NCI-H146 treated with DMSO at 0.1 percent for 48 hours (cell line): ENCODE results near the gene MOCS2.
"Not testable (repeated sequence)": the region's sequence is repeated elsewhere in the genome, so short reads cannot be mapped to it uniquely, and the experiment has no call there.

Experiments
- DNase-seq: peaks from one replicate; lab custom pipeline; 2025; ENCODE audit not compliant: unreplicated experiment; lab: John Stamatoyannopoulos, UW

Gene MOCS2

GRCh38 chr5:53109443-53110127 is at the start of gene MOCS2:
TSS of gene MOCS2 (minus strand) at chr5:53109757. CDS start at chr5:53107174, 2,583 bp downstream.
- DNase-seq = peak; percentile 81

DNA sequence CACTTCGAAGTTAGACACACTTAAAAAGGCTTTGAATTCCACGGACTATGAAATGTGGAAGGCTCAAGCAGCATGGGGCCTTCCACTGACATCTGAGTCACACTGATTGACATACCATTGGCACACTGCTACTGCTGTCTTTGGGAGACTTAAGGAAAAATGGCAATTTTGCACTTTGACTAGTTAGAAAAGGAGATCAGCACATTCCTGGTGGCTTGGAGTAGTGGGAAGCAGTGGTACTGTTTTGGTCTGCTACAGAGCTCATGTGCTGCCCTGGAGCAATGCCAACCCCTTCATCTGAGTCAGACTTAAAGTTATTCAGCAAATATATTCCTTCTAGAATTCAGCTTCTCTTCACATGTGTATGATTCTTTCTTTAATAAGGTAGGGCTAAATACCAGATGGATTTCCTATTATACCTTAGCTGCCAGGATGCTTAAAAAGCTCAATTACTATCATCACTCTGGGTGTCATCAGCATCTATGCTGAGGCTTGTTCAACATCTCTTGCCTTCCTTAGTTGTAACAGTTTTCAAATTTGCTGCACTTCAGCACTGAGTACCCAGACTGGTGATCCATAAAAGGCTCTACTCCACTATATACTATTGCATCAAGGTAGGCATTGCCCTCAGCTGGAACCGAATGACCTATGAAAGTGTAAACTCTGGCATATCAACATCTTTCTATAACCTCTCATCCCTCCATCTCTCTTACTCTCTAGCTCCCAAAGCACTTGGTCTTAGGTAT is 42.3 kb upstream of the MOCS2 start:
- DNase-seq = no peak

DNA sequence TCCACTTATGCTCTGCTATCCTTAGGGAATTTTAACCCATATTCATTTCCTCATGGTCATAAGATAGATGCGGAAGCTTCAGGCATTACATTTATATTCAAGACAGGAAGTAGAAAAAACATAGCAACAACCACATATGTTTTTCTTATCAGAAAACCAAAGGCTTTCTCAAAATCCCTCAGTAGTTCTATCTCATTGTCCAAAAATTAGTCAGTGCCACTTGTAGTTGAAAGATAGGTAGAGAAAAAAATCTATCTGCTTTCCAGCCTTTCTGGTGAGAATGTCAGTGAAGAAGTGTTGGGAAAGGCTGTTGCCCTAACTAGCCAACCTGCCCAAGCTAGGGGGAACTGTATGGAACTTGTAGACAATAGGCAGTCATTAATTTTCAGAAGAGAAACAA is 23.5 kb upstream of the MOCS2 start:
- no peak for DNase-seq

DNA sequence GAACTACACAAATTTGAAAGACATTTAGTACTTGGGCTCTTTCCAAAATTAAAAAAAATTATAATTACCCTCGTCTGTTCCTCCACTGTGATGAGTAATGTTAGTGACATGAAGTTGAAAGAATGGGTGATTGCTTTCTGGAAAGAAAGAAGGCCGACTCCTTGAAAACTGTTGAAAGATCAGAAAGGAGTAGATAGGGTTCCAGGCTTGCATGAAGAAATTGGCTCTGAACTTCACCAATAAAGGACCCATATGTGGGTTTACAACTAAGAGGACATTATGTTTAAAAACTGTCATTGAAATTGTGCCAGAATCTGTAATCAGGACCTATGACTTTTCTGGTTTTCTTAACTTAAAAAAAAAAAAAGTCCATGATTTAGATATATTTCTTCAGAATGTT is 20.7 kb upstream of the MOCS2 start:
- DNase-seq = no peak

DNA sequence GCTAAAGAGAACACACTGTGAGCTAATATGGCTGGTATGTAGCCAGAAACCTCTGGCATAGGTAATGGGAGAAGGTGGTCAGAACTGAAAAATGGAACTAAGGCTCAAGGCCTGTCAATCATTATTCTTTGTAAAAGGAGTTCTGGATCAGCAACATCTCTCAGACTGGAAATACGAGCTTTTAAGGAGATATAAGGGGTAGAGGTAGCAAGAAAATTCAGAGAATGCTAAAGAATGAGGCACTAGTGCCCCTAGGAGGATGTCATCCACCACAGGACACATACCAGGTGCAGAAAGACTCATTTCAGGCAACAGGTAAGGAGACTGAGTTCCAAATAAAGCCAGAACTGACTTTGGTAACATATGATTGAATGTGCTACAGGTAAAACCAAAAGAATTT is 18.9 kb upstream of the MOCS2 start:
- DNase-seq = no peak

DNA sequence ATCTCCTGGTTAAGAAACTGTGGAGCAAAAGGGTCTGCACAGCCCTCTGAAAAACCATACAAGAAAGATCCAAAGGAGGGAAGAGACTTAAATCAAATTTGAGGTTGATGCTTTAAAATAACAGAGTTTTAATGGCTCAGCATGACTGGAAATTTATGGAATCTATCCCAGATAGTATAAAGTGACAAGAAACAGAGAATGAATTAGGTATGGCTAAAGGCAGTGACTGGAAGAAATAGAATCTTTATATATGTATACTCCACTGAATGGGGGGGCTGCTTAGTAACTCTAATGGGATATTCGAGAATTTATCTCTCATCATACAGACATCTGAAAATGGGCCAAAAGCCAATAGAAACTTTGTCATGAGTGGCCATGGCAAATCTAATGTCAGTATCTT is 17.6 kb upstream of the MOCS2 start:
- no peak for DNase-seq

GRCh38 chr5:53126521-53126920 is 17.0 kb upstream of the MOCS2 start:
- no peak for DNase-seq

DNA sequence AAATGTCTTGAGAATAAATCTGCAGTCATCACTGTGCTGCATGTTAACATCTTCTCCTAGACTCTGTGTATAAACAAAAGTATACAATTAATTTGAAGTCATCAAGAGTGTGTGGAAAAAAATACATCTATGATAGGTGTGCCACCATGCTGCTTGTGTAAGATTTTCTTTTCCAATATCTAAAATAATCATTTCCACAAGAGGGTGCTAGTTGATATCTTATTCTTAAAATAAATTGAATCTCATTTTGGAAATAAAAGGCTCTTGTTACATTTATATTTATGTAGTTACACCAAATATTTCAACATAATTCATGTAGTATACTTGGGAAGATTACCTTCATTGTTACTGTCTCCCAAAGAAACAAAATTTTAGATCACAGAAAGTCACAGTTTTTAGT is 14.1 kb upstream of the MOCS2 start:
- DNase-seq = no peak

DNA sequence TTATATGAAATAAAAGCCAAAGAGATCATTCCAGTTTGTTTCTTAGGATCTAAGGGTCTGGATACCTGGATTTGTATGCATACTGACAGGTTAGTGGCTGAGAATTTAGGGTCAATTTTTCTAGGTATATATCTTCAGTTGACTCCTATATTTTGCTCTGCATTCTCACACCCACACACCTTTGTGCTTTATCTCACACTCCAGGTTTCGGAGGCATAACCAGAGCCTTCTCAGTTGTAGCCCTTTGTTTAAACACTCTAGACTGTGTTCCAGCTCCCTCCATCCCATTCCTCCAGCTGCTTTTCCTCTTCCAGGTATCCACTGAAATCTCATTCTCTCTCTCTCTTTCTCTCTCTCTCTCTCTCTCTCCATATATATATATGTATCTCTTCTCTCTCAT is 10.6 kb upstream of the MOCS2 start:
- DNase-seq = no peak

DNA sequence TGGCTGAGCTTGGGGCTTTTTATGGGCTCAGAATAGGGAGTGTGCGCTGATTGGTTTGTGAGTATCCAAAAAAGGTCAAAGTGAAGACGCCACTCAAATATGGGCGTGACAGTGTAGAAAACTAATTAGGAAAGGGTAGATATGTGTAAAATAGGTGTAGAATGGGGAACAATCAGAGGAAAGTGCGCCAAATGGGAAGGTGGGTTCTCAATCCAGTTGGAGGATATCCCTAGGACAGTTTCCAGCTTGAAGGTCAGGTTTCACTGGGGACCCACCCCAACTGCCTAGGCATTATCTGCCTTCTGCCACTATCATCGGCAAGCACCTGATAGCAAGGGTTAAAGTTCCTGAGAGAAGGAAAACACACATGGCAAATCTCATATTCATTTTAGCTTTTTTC is 9.3 kb upstream of the MOCS2 start:
- DNase-seq = no peak

GRCh38 chr5:53116597-53116996 is 7.0 kb upstream of the MOCS2 start:
- DNase-seq = no peak

- no peak for DNase-seq
Observed at GRCh38 chr5:53114988-53115387, 5.4 kb upstream of the MOCS2 start.

DNA sequence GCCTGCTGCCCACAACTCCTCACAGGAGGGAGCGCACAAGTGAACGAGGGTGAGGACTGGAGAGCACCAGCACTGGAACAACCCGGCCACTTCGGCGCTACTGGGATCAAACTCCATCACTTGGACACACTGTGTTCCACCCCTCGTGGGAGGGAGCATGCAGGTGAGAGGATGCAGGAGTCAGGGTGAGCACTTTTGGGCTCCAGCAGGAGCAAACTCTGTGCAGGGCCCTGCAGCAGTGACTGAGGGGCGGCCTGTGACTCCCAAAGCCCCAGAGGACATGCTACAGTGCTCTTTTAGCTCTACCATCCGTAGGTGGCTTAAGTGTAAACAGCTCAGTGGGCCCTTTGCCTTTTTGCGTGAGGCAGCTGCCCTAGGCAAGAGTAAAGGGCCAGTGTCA is 4.4 kb upstream of the MOCS2 start:
- DNase-seq = no peak

GRCh38 chr5:53112909-53113308 is 3.4 kb upstream of the MOCS2 start:
- DNase-seq = no peak

- DNase-seq = not testable (repeated sequence)
Observed at GRCh38 chr5:53112307-53112706, 2.8 kb upstream of the MOCS2 start.

- DNase-seq = no peak
Observed at GRCh38 chr5:53111139-53111538, 1.6 kb upstream of the MOCS2 start.

DNA sequence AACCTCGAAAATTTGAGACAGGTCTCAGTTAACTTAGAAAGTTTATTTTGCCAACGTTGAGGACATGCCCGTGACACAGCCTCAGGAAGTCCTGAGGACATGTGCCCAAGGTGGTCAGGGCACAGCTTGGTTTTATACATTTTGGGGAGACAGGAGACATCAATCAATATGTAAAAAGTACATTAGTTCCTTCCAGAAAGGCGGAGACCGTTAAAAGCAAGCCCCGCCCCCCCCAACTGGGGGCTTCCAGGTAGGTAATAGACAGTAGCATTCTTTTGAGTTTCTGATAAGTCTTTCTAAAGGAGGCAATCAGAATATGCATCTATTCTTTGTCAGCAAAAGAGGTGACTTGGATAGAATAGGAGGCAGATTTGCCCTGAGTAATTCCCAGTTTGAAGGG is 599 bp upstream of the MOCS2 start:
- DNase-seq = no peak

GRCh38 chr5:53109056-53109442 is 508 bp downstream of the MOCS2 start:
- peak; percentile 62 for DNase-seq

DNA sequence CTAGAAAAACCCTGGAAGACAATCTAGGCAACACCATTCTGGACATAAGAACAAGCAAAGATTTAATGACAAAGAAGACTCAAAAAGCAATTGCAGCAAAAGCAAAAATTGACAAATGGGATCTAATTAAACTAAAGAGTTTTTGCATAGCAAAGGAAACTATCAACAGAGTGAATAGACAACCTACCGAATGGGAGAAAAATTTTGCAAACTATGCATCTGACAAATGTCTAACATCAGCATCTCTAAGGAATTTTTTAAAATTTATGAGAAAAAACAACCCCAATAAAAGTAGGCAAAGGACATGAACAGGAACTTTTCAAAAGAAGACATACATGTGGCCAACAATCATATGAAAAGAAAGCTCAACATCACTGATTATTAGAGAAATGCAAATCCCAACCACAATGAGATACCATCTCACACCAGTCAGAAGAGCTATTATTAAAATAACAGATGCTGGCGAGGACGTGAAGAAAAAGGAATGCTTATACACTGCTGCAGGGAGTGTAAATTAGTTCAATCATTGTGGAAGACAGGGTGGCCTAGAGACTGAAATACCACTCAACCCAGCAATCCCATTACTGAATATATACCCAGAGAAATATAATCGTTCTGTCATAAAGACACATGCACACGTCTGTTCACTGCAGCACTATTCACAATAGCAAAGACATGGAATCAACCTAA is 3.8 kb downstream of the MOCS2 start:
- DNase-seq = no peak

GRCh38 chr5:53100606-53101005 is 9.0 kb downstream of the MOCS2 start:
- no peak for DNase-seq

DNA sequence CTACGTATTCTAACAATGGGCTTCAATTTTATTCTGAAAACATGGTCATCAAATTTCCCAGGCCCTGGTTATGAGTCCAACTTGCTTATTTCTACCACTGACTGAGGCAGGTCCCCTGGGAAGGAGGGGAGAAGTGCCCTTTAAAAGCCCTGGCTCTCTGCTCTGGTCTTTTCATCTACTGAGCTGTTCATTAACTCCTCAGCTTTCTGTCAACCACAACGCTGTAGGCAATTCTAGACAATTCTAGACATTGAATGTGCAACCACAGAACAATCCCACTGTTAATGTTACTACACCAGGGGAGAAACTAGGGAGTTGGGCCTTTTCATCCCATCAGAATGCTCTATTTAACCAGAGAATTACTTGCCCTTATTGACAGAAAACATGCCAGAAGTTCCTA is 10.0 kb downstream of the MOCS2 start:
- no peak for DNase-seq

DNA sequence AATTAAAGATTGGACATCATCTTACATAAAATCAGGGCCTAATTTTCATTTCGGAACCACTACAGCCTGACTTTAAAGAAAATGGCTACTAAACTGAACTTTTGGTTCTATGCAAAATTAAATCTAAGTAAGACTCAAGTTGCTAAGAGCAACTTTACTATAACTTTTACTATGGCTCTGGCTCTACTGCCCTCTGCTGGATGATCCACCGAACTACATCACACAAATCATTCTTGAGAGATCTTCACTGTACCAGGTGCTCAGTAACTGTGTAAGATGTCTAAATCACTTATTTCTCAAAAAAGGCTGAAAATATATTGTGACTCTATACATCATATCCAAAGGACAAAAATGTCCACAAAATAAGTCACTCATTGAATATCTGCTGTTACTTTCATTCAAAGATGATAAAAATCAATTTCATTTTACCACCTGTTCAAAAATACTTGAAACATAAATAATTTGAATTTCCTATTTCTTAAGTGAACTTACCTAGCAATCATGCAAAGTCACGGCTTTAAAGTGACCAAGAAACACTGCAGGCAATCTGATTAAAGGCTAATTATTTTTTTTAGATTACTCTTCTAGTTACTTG is 13.5 kb downstream of the MOCS2 start:
- DNase-seq = peak; percentile 15
